GM18520 (cell line): Measurements from ENCODE around the gene SNTG2.
"Not testable (repeated sequence)": the region's sequence is repeated elsewhere in the genome, so short reads cannot be mapped to it uniquely, and the experiment has no call there.

Experiments used
- ATAC-seq: cut with Tn5 transposase; IDR thresholded peaks from one replicate; pipeline ENCODE4 v1.9.1; 2021; ENCODE audit not compliant: unreplicated experiment

Gene SNTG2

DNA sequence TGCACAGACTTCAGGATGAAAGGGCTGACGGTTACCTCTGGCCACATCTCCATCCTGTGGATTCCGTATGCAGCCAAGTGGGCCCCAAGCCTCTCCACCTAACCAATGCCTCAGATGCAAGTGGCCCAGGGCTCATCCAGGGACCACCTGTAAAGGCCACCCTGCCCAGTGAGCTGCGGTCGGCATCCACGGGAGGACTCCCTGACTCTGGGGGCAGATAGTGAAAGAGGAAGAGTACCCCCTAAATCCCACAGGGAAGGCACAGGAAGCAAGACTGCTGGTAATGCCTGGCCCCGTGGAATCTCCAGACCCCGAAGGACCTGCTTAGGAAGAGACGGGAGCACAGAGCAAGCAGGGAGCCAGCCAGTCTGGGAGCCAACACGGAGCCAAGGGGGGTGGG is 451.4 kb downstream of the SNTG2 start:
- no peak for ATAC-seq

DNA sequence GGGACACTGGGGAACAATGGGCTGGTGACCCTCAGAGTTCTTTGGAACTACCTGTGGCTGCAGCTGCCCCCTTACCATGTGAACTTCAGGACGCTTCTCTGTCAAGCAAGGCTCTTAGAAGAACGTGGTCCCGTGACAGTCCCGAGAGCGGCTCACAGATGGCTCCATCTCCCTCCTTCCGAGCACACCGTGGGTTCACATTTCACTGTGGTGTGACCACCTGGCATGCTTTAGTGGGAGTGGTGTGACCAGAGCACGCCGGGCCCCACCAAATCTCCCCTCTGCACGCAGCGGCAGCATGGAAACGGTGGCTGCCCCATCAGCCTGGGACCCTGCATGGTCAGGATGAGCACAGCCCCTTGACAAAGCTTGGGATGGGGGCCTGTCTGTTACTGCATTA is 452.9 kb downstream of the SNTG2 start:
- no peak for ATAC-seq

DNA sequence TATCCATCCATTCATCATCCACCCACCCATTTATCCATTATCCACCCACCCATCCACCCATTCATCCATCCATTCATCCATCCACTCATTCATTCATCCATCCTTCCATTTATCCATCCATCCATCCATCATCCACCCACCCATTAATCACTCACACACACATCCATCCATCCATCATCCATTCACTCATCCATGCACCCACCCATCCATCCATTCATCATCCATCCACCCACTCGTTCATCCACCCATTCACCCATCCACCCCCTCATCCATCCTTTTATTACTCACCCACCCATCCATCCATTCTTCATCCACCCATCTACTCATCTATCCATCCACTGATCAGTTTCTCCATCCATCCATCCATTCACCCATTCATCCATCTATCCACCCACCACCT is 454.5 kb downstream of the SNTG2 start:
- no peak for ATAC-seq

DNA sequence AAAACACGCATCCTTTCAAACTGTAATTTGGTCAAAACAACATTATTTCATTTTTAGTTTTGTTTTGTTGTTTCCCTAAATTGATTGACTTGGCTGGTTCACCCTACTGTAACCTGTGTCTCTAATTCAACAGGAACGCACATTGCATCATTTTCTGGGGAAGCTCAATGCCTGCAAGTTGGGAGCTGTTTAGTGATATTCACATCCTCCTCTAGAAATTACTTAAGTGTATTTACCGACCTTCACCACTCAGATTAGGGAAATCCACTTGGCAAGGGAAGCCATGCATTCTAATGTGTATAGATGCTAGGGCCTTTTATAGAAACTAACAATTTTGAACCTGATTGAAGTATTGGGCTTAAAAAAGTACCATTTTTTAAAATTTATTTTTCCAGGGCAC is 455.3 kb downstream of the SNTG2 start:
- ATAC-seq: no peak

DNA sequence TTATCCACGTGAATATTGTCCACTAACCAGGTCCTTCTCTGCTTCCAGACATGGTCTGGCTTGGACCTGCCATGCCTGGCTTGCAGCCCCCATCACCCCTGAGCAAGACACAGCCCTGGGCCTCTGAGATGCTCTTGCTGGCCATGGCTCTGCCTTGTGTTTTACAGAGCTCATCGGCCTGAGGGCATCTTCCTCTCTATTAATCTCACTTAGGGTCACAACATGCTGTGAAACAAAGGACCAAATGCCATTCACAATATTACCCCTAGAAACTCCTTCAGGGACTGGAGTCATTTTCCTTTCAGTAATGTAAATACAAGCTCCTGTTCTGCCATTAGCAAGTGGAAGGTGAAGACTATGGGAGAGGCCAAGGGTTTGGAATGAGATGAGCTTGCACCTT is 455.8 kb downstream of the SNTG2 start:
- no peak for ATAC-seq

DNA sequence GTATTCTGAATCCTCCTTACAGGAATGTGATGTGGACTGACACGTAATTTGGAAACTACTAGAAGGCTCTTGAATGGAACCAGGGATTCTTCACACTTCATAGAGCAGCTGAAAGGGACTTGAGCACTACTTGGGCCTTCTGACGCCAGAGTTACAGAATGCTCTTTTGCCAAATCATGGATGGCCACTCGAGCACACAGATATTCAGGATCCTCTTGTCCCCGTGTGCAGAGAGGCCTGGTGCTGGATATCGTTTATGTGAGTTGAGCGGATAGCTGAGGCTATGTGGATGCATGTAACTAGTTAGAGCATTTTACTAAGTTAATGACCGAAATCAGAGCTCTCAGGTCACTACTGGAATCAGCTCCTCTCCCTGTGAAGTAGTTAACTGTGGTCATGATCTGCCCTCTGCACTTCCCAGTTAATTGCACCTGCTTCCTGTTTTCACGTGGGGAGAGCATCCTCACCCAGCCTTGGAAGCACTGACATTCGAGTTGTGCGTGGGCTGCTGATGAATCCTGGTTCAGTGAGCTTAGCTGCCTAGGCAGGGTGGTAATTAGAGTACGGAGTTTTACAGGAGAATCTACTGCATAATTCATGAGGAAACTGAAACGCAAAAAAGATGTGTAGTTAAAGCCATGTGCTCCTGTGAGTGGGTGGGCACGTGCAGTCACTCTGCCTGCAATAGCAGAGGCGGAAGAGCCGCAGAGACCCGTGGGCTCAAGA is 457.5 kb downstream of the SNTG2 start:
- no peak for ATAC-seq

DNA sequence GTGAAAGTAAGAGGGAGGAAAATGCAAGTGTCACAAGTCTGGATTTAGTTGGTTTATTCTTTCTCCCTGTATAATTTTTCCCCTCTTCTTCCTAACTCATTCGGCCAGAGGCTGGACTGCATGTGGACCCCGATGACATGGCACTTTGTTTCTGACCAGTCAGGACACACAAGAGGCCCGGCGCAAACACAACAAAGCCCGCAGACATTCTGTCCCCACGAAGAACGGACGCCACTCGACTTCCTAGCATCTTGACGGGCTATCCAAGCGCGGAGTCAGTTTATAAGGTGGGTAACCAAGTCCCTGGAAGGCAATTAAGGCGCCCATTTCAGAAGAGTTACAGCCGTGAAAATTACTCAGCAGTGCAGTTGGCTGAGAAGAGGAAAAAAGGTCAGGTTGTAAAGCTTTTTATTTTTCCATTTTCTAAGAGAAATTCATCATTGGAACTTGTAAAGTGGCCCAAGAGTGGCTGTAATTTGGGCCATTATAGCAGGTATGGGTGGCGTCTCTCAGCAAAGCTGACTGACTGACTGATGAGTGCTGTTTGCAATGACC is 462.6 kb downstream of the SNTG2 start, which contains the start of gene TPO:
Gene TPO (plus strand): TSS at position 308 of the 555 bp plus-strand sequence. CDS start 946 bp downstream, outside the sequence.
- no peak for ATAC-seq

DNA sequence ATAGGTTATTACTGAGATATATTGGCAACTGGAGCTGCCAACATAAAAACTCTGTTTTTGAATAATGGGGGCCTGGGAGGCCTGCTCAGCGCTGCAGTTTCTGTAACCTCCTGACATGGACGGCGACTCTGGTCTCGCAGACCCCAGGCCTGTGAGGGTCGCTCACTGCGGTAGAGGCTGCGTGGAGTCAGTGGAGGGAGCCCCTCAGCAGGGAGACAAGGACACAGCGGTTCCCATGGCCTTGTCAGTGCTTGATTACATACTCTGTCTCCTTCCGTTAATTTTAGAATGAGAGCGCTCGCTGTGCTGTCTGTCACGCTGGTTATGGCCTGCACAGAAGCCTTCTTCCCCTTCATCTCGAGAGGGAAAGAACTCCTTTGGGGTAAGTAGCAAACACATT is 463.5 kb downstream of the SNTG2 start:
- no peak for ATAC-seq

DNA sequence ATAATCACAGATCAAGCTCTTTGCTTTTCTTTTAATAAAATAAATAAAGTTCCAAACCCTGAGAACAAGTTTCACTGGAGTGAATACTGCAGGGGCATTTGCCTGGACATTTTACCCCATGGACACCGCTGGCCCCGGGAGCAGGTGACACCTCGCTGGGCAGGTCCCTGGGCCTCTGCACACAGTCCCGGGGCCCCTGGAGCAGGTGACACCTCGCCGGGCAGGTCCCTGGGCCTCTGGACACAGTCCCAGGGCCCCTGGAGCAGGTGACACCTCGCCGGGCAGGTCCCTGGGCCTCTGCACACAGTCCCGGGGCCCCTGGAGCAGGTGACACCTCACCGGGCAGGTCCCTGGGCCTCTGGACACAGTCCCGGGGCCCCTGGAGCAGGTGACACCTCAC is 464.3 kb downstream of the SNTG2 start:
- ATAC-seq: not testable (repeated sequence)

DNA sequence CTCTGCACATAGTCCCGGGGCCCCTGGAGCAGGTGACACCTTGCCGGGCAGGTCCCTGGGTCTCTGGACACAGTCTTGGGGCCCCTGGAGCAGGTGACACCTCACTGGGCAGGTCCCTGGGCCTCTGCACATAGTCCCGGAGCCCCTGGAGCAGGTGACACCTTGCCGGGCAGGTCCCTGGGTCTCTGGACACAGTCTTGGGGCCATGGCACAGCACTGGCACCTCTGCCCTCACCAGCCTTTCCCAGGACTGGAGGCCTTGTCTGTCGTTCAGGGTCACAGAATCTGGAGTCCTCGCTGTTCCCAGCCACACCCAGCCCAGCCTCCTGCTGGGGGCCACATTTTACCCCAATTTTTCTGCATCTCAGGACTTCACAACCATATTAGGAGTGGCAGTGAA is 464.9 kb downstream of the SNTG2 start:
- no peak for ATAC-seq
